HG03039 (cell line): Measurements from ENCODE around the gene ADARB2.

Source experiments
- ATAC-seq: cut with Tn5 transposase; IDR thresholded peaks from one replicate; pipeline ENCODE4 v1.9.1; 2021; ENCODE audit warnings: mild to moderate bottlenecking, moderate library complexity; ENCODE audit not compliant: unreplicated experiment

ADARB2 gene

GRCh38 chr10:1643908-1644179 lies 93.5 kb downstream of the ADARB2 start:
- no peak for ATAC-seq

GRCh38 chr10:1643161-1643907 lies 94.0 kb downstream of the ADARB2 start:
- no peak for ATAC-seq

- ATAC-seq = no peak
Observed at GRCh38 chr10:1642600-1643160, 94.6 kb downstream of the ADARB2 start.

GRCh38 chr10:1641402-1641801 lies 95.9 kb downstream of the ADARB2 start:
- no peak for ATAC-seq

- ATAC-seq = no peak
Observed at GRCh38 chr10:1638889-1639419, 98.4 kb downstream of the ADARB2 start.

GRCh38 chr10:1635340-1635739 lies 102.0 kb downstream of the ADARB2 start:
- no peak for ATAC-seq

GRCh38 chr10:1634239-1634638 lies 103.1 kb downstream of the ADARB2 start:
- no peak for ATAC-seq

- ATAC-seq = no peak
Observed at GRCh38 chr10:1633783-1634182, 103.5 kb downstream of the ADARB2 start.

GRCh38 chr10:1632596-1632995 lies 104.7 kb downstream of the ADARB2 start:
- ATAC-seq = no peak

GRCh38 chr10:1632141-1632540 lies 105.2 kb downstream of the ADARB2 start:
- no peak for ATAC-seq

GRCh38 chr10:1631282-1631681 lies 106.0 kb downstream of the ADARB2 start:
- ATAC-seq = no peak

- no peak for ATAC-seq
Observed at GRCh38 chr10:1630304-1630703, 107.0 kb downstream of the ADARB2 start.

GRCh38 chr10:1629326-1630198 lies 107.8 kb downstream of the ADARB2 start:
- no peak for ATAC-seq

- no peak for ATAC-seq
Observed at GRCh38 chr10:1628757-1629156, 108.6 kb downstream of the ADARB2 start.

- no peak for ATAC-seq
Observed at GRCh38 chr10:1627945-1628344, 109.4 kb downstream of the ADARB2 start.

GRCh38 chr10:1626835-1627234 lies 110.5 kb downstream of the ADARB2 start:
- no peak for ATAC-seq

- no peak for ATAC-seq
Observed at GRCh38 chr10:1626410-1626809, 110.9 kb downstream of the ADARB2 start.

GRCh38 chr10:1625731-1626130 lies 111.6 kb downstream of the ADARB2 start:
- ATAC-seq = no peak

GRCh38 chr10:1625079-1625478 lies 112.2 kb downstream of the ADARB2 start:
- no peak for ATAC-seq

- no peak for ATAC-seq
Observed at GRCh38 chr10:1624240-1624639, 113.1 kb downstream of the ADARB2 start.

- ATAC-seq = no peak
Observed at GRCh38 chr10:1620803-1621202, 116.5 kb downstream of the ADARB2 start.
